HG03439 (cell line): Measurements from ENCODE around the gene EFCAB5.
"Not testable (repeated sequence)": the region's sequence is repeated elsewhere in the genome, so short reads cannot be mapped to it uniquely, and the experiment has no call there.

Source experiments
- ATAC-seq: cut with Tn5 transposase; IDR thresholded peaks from one replicate; pipeline ENCODE4 v1.9.1; 2021; ENCODE audit warnings: mild to moderate bottlenecking, moderate library complexity; ENCODE audit not compliant: unreplicated experiment

The EFCAB5 gene

DNA sequence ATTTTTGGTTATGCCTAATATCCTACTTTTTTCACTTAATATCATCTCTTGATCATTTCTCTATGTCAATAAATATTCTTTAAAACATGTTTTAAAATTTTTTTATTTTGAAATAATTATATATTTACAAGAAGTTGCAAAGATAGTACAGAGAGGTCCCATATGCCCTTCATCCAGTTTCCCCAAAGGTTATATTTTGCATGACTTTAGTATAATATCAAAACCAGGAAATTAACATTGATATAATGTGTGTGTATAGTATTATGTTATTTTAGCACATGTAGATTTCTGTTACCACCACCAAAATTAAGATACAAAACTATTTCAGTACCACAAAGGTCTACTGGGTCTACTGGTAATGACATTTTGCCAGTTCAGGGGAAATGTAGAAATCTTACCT is 60.7 kb downstream of the EFCAB5 start:
- ATAC-seq, result no peak

DNA sequence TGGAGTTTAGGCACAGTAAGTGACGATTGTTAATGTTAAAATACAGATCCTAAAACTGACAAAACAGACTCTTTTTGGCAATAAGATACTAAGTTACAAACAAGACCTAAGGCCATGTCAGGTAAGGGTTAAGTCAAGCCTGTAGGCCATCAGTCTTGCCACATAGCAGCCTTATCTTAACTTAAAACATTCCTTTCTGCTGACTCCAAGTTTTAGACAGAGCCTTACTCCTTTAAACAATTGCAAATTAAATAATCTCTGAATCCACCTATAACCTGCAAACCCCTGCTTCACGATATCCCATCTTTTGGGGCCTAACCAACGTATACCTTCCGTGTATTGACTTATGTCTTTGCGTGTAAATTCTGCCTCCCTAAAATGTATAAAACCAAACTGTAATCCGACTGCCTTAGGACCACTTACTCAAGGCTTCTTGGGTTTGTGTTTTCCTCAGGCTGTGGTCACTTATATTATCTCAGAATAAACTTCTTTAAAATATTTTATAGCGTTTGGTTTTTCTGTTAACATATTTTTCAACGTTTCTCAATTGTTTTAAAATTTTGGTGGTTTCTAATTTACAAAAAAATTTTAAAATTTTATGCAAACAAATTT is 64.4 kb downstream of the EFCAB5 start:
- no peak for ATAC-seq

DNA sequence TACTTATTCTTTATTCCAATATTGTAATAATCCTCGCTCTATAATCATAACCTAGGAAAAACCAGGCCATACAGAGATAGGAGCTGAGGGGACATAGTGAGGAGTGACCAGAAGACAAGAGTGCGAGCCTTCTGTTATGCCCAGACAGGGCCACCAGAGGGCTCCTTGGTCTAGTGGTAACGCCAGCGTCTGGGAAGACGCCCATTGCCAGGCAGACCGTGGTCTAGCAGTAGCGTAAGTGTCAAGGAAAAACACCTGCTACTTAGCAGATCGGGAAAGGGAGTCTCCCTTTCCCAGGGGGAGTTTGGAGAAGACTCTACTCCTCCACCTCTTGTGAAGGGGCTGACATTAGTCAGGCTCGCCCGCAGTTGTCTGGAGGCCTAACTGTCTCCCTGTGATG is 70.5 kb downstream of the EFCAB5 start:
- ATAC-seq, result not testable (repeated sequence)

DNA sequence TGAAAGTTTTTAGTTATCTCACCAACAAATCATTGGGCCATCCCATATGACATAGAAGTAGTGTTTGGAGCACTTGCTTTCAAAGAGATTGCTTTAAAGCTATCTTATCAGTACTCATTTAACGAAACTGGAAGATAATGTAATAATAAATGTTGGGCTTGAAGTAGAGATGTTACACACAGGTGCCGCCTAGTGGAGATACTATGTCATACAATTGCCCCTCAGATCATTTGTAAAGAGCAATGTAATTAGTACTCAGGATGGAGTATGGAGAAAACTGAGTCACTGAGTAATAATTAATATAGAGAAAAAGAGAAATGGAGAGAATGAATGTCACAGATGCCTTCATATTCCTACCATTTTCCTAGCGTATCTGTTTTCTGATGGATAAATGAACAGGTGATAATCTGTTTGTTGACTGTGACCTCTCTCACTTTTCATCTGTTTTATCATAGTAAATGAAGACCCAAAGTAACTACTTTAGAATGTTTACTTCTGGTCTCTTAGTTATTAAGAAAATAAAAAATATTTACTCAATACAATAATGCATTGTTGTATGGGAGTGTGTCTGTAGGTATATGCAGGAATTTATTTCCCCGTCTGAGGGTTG is 80.4 kb downstream of the EFCAB5 start:
- ATAC-seq, result no peak

DNA sequence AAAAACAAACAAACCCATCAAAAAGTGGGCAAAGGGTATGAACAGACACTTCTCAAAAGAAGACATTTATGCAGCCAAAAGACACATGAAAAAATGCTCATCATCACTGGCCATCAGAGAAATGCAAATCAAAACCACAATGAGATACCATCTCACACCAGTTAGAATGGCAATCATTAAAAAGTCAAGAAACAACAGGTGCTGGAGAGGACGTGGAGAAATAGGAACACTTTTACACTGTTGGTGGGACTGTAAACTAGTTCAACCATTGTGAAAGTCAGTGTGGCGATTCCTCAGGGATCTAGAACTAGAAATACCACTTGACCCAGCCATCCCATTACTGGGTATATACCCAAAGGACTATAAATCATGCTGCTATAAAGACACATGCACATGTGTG is 83.9 kb downstream of the EFCAB5 start:
- ATAC-seq, result not testable (repeated sequence)

DNA sequence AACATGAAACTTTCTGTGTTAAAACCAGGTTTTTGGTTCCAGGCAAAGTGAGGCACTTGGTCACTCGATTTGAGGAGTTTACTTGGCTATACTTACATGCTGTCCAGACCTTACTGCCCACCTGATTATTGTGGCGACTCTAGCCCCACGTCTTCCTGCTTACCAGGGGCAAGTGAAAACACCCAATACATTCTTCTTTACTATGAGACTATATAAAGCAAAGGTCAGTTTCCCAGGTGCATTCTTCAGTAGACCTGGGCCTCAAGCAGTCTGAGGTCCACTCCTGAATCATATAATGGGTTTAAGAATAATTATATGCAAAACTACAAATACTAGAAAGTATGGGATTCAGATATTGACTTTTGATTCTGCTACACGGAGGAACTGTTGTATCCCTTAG is 86.2 kb downstream of the EFCAB5 start:
- ATAC-seq, result no peak

DNA sequence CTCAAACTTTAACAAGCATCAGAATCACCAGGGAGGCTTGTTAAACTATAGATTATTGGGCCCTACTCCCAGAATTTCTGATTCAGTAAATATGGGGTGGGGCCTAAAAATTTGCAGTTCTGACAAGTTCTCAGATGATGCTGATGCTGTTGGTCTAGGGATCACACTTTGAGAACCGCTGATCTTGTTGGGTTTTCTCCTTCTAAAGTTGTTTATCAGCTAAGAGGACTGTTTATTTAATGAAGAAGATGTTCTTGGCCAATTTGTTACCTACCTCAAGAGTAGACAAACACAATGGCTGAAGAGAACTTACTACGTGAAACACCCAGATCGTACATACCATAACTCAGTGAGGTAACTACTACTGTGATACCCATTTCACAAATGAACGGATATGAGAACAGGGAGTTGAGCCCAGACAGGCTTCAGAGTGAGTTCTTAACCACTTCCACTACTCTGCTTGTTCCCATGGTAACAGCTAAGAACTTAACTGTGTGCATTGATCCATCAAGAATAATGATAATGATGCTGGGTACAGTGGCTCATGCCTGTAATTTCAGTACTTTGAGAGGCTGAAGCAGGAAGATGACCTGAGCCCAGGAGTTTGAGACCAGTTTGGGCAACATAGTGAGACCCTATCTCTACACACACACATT is 89.9 kb downstream of the EFCAB5 start:
- no peak for ATAC-seq

DNA sequence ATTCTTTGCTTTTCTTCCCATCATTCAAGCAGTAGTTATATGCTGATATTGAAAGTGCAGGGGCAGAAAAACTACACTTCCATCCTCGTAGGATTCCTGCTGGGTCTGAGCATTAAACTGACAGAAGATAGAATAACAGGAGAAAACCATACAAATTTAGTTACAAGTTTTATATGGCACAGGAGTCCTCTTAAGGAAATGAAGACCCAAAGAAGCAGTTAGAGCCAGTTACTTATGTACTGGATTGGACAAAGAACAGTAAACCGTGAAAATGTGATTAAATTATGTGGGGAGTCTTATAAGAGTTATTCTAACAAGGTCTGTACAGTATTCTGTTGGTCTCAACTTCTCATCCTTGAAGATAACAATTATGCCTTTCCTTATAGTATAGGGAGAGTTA is 93.9 kb downstream of the EFCAB5 start:
- no peak for ATAC-seq

DNA sequence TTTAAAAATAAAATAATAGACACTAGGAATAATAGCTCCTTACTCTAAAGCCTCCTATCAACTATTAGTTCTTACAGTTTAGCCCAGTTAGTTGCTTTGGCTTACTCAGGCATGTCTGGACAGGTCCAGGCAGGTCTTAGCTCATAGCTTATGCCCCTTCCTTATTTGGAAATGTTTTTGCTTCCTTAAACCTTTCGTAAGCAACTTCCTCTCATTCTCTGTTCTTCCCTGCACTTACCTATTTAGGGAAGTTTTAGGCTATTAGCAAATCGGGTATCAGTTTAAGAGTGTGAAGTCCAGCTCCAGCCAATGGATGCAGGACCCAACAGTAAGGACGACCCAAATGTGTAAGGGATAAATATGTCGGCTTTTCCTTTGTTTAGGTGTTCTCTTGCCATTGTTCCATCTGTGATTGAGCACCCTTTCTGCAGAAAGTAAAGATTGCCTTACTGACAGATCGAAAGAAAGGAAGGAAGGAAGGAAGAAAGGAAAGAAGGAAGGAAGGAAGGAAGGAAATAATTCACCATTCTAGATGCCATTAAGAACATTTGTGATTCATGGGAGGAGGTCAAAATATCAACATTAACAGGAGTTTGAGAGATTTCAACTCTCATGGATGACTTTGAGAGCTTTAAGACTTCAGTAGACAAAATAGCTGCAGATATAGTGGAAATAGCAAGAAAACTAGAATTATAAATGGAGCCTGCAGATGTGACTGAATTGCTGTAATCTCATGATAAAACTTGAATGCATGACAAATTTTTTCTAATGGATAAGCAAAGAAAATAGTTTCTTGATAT is 99.5 kb downstream of the EFCAB5 start:
- not testable (repeated sequence) for ATAC-seq

DNA sequence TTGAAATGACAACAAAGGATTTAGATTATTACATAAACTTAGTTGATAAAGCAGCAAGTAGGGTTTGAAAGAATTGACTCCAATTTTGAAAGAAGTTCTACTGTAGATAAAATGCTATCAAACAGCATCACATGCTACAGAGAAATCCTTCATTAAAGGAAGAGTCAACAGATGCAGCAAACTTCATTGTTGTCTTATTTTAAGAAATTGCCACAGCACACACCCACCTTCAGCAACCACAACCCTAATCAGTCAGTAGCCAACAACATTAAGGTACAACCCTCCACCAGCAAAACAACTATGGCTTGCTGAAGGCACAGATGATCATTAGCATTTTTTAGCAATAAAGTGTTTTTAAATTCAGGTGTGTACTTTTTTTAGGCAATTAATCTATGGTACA is 100.1 kb downstream of the EFCAB5 start:
- no peak for ATAC-seq

DNA sequence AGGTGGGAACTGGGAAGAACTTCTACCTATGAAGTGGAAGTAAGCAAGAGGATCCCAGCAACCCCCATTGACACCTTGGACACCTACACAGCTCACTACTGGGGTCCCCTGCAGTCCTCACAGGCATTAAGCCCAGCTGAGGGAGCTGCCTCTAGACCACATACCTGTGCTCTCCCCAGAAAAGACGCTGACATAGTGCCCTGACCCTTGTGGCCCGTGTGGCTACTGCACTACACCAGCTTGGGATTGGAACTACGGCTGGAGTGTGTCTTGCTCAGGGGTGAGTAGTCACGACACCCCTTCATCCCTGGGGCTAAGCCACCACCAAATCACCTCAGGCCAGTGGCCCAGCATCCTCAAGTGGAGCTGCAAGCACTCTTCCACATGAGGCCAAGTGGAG is 120.9 kb downstream of the EFCAB5 start:
- no peak for ATAC-seq

DNA sequence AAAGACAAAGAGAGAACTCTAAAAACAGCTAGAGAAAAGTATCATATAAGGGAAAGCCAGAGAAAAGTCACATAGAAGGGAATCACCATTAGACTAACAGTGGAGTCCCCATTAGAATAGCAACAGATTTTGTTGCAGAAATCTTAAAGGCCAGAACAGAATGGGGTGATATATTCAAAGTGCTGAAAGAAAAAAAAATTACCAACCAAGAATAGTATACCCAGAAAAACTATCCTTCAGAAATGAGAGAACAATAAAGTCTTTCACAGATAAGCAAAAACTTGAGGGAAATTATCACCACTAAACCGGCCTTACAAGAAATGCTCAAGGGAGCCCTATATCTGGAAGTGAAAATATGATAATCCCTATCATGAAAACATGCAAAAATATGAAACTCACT is 123.3 kb downstream of the EFCAB5 start:
- no peak for ATAC-seq

DNA sequence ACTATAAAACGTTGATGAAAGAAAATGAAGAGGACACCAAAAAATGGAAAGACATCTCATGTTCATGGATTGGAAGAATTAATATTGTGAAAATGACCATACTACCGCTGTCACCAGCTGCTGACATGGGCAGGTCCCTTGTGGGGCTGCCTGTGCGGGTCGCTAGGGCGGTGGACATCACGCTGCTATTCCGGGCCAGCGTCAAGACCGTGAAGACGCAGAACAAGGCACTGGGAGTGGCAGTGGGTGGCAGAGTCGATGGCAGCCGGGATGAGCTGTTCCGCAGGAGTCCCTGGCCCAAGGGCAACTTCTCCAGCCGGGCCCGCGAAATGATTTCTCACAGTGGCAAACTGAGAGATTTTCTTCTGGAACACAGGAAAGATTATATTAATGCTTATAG is 127.0 kb downstream of the EFCAB5 start:
- no peak for ATAC-seq

DNA sequence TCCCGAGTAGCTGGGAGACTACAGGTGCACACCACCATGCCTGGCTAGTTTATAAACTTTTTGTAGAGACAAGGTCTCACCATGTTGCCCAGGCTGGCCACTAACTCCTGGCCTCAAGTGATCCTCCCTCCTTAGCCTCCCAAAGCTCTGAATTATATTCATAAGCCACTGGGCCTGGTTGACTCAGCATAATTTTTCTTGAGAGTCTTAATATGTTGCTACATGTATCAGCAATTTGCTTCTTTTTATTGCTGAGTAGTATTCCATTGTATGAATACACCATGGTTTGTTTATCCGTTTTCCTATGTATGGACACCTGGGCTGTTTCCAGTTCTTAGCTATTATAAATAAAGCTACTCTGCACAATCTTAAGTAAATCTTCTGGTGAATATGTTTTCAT is 132.8 kb downstream of the EFCAB5 start:
- ATAC-seq, result no peak

DNA sequence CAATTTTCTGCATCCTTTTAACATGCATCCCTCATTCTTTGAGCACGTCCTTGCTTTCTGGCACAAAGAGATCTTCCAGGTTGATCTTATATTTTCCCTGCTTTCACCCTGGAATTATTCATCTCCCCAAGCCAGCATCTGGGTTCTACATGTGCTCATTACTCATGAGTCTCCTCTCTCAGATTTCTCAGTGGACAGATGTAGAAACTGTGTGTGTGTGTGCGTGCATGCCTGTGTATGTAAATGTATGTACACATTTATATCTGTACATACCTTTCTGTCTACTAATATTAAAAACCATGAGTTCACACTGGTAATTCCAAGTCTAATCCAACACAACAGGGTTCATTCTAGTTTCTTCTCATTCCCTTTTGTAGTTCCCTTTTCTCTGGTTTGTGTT is 133.3 kb downstream of the EFCAB5 start:
- no peak for ATAC-seq

DNA sequence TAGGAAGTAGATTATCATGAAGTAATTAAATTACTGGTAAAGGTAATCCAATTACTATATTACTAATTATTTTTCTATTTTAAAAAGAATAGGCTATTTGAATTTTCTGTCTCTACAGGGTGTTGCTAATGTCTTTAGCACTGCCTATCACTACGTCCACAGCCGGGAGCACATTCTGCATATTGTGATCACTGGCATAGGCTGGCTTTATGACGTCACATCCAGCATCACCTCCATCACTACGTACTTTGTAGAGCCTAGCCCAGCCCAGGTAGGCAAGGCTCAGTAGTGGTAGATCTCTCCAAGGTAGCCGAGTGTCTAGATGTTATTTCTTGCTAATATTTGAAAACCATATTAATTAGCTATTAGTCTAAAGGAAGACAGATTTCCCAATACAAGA is 141.3 kb downstream of the EFCAB5 start:
- no peak for ATAC-seq

DNA sequence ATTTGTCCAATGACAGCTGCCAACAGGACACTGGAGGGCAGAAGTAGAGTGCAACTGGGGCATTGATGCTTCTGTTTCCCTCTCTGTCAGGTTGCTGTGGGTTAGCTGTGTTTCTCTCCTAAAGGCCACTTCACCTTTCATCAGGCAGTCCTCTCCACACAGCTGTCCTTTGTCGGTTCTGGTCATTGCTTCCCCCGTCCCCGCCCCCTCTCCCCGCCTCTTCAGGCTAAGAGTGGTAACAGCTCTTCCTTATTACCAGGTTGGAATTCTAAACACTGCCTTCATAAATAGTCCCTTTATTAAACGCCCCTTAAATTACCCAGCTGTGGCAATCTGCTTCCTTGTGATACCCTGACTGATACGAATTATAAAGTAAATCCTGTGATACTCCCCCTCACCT is 143.4 kb downstream of the EFCAB5 start:
- ATAC-seq, result no peak

DNA sequence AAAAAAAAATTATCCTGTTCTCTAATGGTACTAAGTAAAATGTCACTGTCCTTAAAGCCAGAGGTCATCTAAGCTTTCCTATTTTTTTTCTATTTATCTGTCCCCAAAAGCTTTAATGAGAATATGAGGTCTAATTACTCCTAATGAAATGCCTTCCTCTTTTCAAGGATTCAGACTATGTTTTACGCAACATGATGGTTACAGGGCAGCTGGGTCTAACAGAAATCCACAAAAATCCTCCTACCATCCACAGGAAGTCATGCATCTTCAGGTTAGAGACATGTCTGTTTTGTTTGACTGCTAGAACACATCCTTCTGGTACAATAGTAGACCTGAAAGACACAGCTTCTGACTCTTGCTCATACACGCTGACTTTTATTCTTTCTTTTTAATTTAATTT is 145.5 kb downstream of the EFCAB5 start:
- ATAC-seq, result no peak

DNA sequence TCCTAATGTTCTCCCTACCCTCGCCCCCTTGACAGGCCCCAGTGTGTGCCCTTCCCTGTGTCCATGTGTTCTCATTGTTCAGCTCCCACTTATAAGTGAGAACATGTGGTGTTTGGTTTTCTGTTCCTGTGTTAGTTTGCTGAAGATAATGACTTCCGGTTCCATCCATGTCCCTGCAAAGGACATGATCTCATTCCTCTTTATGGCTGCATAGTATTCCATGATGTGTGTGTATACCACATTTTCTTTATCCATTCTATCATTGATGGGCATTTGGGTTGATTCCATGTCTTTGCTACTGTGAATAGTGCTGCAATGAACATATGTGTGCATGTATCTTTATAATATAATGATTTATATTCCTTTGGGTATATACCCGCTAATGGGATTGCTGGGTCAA is 146.0 kb downstream of the EFCAB5 start:
- ATAC-seq, result not testable (repeated sequence)

DNA sequence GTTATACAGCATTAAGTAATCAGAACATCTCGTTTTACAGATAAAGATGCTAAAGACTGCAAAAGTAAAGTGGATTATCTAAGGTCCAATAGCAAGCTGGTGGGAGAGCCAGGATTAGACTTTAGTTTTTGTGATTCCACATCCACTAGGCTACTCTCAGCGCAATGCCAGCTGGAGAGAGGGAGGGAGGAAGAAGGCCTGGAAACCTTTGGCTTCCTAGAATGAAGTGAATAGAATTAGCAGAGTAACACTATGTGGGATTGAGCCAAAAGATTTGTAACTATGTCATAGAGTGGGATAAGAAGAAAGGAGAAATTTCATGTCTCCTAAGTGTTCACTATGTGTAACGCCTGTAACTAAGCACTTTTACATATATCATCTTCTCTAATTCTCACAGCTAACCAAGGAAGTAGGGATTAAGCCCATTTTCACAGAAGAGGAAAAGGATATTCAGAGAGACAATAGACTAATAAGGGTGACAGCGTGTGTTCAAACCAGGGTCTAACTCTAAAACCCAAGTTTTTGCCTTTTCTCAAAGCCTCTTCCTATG is 149.8 kb downstream of the EFCAB5 start:
- no peak for ATAC-seq

DNA sequence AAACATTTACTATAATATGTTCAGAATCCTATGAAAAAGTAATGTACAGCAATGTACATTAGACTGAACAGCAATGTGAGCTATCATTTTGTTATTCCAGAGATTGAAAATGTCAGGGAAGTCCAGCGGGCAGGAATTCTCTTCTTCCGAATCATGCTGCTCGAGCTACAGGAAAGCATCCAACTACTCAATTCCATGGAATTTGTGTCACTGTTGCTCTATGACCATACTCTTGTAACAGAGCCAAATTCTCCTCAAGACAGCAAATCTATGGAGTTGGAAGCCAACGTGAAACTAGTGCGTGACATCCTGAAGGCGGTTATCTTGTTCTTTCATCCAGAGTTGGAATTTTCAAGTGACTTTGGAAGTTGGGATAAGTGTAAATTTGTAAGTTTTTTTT is 150.3 kb downstream of the EFCAB5 start:
- ATAC-seq, result no peak

DNA sequence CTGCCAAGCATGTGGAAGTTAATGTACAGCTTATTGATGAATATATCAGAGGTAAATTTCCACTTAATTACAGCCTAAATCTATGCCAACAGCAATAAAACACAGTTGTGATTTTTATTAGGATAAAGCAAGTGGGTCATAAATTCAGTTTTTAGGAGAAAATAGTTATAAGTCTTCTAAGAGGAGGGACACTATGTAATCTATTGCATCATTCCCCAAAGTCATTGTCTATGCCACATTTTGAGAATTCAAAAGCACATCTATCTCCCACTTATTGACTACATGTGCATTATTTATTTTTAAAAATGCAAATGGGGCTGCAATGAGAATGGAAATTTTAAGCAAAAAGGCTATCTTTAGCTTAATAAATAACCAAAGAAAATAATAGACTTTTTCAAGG is 151.5 kb downstream of the EFCAB5 start:
- no peak for ATAC-seq
